AG09309 (cell line): ENCODE measurements around the gene NECAB2.
"Not testable (repeated sequence)": the region's sequence is repeated elsewhere in the genome, so short reads cannot be mapped to it uniquely, and the experiment has no call there.

ENCODE experiments used
- DNase-seq: peaks from one replicate; pipeline ENCODE4 v3.0.0-alpha.2; 2010; ENCODE audit warnings: low read depth
- H3K4me3 ChIP-seq: 2 replicates; pipeline ENCODE4 v1.5.1; 2011; ENCODE audit warnings: mild to moderate bottlenecking, low read depth, low read length, moderate library complexity; ENCODE audit not compliant: control insufficient read depth
- CTCF ChIP-seq: IDR thresholded peaks from 2 replicates; pipeline ENCODE4 v1.5.1; 2011; ENCODE audit warnings: mild to moderate bottlenecking, low read depth, low read length, inconsistent platforms; ENCODE audit not compliant: insufficient read depth, control insufficient read depth; ENCODE audit errors: missing control alignments

NECAB2 gene

GRCh38 chr16:83937267-83937666, 30.8 kb upstream of the NECAB2 start:
- no peak for TF ChIP-seq CTCF
- H3K4me3 ChIP-seq = no peak overlapping the region
- DNase-seq = no peak

GRCh38 chr16:83937922-83938885, 29.8 kb upstream of the NECAB2 start:
- TF ChIP-seq CTCF = no peak
- no peak for DNase-seq

GRCh38 chr16:83939266-83939855, 28.7 kb upstream of the NECAB2 start:
- no peak for TF ChIP-seq CTCF
- no peak for DNase-seq
- H3K4me3 ChIP-seq = no peak overlapping the region

More at GRCh38 chr16:83937922-83938885, 29.8 kb upstream of the NECAB2 start:
- no peak overlapping the region for H3K4me3 ChIP-seq

GRCh38 chr16:83940119-83940518, 27.9 kb upstream of the NECAB2 start:
- DNase-seq = no peak
- no peak overlapping the region for H3K4me3 ChIP-seq
- TF ChIP-seq CTCF = no peak

- TF ChIP-seq CTCF = no peak
- no peak overlapping the region for H3K4me3 ChIP-seq
- DNase-seq = no peak
Observed at GRCh38 chr16:83940630-83941378, 27.2 kb upstream of the NECAB2 start.

- DNase-seq, H3K4me3 ChIP-seq: not testable (repeated sequence)
Observed at GRCh38 chr16:83941546-83941945, 26.5 kb upstream of the NECAB2 start.
